ENCODE measurements around the gene ITGA11. TPM values are rescaled to one million over a fixed set of nuclear protein-coding genes. Genes with fewer than 3 reads are reported as not detected.

ITGA11 gene
- total and polyA plus RNA-seq, 3 experiments from 2014 or later = not detected

DNA sequence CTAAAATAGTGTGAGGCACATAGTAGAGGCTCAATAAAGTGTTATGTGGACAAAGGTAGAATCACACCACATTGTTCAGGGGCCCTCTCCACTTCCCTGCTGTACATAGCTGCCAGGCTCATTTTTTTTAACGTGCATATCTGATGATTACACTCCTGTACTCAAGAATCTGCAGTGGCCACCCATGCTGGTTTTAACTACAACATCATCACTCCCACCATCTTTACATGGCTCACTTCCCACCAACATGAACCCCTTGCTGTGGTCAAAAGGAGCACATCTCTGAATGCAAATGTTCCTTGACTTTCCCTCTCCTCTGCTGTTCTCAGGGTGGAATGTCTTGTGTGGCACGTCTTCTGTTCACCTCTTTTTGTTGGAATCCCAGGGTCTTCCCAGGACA is 77.7 kb downstream of the ITGA11 start:
- Mint-ChIP-seq H3K36me3 (no peaks in the 10 kb centered on the region), H3K4me3 (no peak overlapping the region), H3K27ac (no peak overlapping the region), H3K9me3 (peaks cover 0 to 2% (median 0%) of the 10 kb centered on the region in 5 donors), H3K27me3 (peaks cover 0 to 4% of the 10 kb centered on the region in 2 donors), H3K4me1 (no peaks in the 10 kb centered on the region)
- ChIA-PET POLR2A (interaction anchor here (0.6 kb wide), 1 partner anchor 14 kb away, joined by 6 read pairs; no protein-coding TSS in a partner anchor), CTCF (no interaction called here)
- DNase-seq = no peak
- no peaks in the 10 kb centered on the region for H3K36me3 ChIP-seq (ENCODE audit: insufficient read depth, low read length)
- H3K27ac ChIP-seq (ENCODE audit: low read depth, low read length) = no peak overlapping the region
- no peaks in the 10 kb centered on the region for H3K27me3 ChIP-seq (ENCODE audit: insufficient read depth, low read length, poor library complexity, severe bottlenecking)
- H3K9me3 ChIP-seq (ENCODE audit: low read length) = no peaks in the 10 kb centered on the region
- H3K4me1 ChIP-seq (ENCODE audit: insufficient read depth, low read length) = no peaks in the 10 kb centered on the region
- no peak overlapping the region for H3K4me3 ChIP-seq (ENCODE audit: low read length)

DNA sequence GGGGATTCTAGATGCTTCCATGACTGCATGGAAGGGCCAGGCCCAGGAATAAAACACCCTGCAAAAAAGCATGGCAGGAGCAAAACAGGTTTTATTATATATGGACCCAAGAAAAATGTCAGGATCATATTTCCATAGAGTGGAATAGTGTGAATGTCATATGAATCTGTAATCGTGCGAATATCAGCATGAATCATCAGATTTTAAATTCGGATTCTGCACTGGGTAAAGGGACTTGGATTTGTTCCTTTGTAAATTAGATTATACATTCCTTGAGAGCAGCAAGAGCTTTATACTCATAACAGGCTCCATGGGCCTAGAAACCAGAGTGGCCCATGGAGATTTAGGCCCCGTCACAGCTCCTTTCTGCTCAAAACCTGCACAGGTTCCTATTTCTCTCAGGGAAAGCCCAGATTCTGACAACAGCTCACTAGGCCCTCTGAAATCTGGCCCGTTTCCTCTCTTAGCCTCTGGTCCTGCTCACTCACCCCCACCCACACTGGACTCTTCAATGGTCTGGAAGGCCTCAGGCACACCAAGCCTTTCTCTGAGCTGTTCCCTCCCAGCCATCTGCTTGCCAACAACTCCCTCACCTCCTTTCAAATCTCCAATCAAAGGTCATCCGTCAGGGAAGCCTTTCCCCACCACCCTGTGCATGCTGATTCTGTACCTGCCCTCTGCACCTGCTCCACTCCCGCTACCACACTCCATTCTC is 78.4 kb downstream of the ITGA11 start:
- Histone ChIP-seq H3K9me3 (ENCODE audit: low read length) (no peaks in the 10 kb centered on the region), H3K36me3 (ENCODE audit: insufficient read depth, low read length) (no peaks in the 10 kb centered on the region), H3K4me3 (ENCODE audit: low read length) (no peak overlapping the region), H3K4me1 (ENCODE audit: insufficient read depth, low read length) (no peaks in the 10 kb centered on the region), H3K27ac (ENCODE audit: low read depth, low read length) (no peak overlapping the region), H3K27me3 (ENCODE audit: insufficient read depth, low read length, poor library complexity, severe bottlenecking) (no peaks in the 10 kb centered on the region)
- Mint-ChIP-seq H3K27ac (no peak overlapping the region), H3K36me3 (no peaks in the 10 kb centered on the region), H3K4me1 (no peaks in the 10 kb centered on the region), H3K27me3 (peaks cover 0 to 6% of the 10 kb centered on the region in 2 donors), H3K9me3 (peaks cover 0 to 2% (median 0%) of the 10 kb centered on the region in 5 donors), H3K4me3 (no peak overlapping the region)
- ChIA-PET POLR2A (no interaction called here), CTCF (interaction anchor here (0.9 kb wide), 1 partner anchor 16 kb away, joined by 3 read pairs; no protein-coding TSS in a partner anchor)
- no peak for DNase-seq

DNA sequence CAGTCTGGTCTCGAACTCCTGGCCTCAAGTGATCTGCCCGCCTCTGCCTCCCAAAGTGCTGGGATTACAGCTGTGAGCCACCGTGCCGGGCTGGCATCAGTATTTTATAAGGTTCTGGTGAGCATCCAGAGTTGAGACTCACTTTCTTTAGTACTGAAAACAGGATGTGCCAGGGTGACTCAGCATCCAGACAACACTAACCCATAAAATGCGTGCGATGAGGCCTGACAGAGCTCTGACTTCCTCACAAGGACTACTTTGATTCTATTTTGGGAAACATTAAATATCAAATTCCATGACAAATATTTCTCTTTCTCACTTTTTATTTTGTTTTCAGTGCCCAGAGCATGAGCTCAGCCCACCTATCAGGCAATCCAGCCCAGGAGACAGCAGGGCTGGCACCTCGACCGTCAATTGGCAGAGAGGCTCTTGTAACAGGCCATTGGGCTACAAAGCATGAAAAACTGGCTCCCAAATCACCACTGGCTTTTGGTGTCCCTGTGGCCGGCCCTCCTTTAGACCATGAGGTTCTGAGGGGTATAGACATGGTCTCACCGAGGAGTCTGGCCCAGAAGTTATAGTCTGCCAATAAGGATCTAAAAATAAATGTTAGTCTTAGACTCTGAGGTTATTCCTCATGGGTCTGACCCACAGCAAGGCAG is 79.4 kb downstream of the ITGA11 start:
- CTCF ChIA-PET = no interaction called here
- no peaks in the 10 kb centered on the region for H3K4me1 Mint-ChIP-seq
- no peak for DNase-seq

DNA sequence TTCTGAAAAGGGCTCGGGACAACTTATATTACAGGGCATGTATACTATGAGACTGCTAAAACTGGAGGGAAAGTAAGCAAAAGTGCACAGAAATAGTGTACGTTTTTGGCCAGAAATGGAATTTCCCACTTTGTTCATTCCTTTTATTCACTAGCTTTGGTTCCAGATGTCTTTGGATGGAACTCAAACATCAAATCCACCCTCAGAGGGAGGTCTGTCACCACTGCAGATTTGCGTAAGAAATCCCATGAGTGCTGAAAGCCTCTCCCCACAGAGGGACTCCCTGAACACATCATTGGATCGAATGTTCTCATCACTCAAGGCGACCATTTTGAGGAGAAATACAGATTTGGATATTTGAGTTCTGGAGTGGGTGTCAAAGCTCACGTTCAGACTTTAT is 82.8 kb downstream of the ITGA11 start:
- ChIA-PET CTCF (no interaction called here), POLR2A (no interaction called here)
- H3K9me3 ChIP-seq (ENCODE audit: low read length) = no peaks in the 10 kb centered on the region
- Mint-ChIP-seq H3K4me1 (no peaks in the 10 kb centered on the region), H3K4me3 (no peak overlapping the region), H3K27me3 (peaks cover 0 to 9% of the 10 kb centered on the region in 2 donors), H3K27ac (no peak overlapping the region), H3K36me3 (no peaks in the 10 kb centered on the region), H3K9me3 (no peaks in the 10 kb centered on the region)
- DNase-seq = no peak
- H3K27me3 ChIP-seq (ENCODE audit: insufficient read depth, low read length, poor library complexity, severe bottlenecking) = no peaks in the 10 kb centered on the region
- H3K27ac ChIP-seq (ENCODE audit: low read depth, low read length) = no peak overlapping the region
- H3K4me3 ChIP-seq (ENCODE audit: low read length) = no peak overlapping the region
- no peaks in the 10 kb centered on the region for H3K4me1 ChIP-seq (ENCODE audit: insufficient read depth, low read length)
- no peaks in the 10 kb centered on the region for H3K36me3 ChIP-seq (ENCODE audit: insufficient read depth, low read length)

More for the DNA sequence above, 79.4 kb downstream of the ITGA11 start:
- H3K36me3 Mint-ChIP-seq = no peaks in the 10 kb centered on the region
- no peak overlapping the region for H3K4me3 Mint-ChIP-seq
- no peak overlapping the region for H3K27ac ChIP-seq (ENCODE audit: low read depth, low read length)
- H3K27me3 ChIP-seq (ENCODE audit: insufficient read depth, low read length, poor library complexity, severe bottlenecking) = no peaks in the 10 kb centered on the region
- no peaks in the 10 kb centered on the region for H3K9me3 ChIP-seq (ENCODE audit: low read length)
- no peaks in the 10 kb centered on the region for H3K36me3 ChIP-seq (ENCODE audit: insufficient read depth, low read length)
- no peak overlapping the region for H3K4me3 ChIP-seq (ENCODE audit: low read length)
- no peaks in the 10 kb centered on the region for H3K4me1 ChIP-seq (ENCODE audit: insufficient read depth, low read length)
- POLR2A ChIA-PET = no interaction called here
- no peaks in the 10 kb centered on the region for H3K9me3 Mint-ChIP-seq
- no peak overlapping the region for H3K27ac Mint-ChIP-seq
- peaks cover 0 to 7% of the 10 kb centered on the region in 2 donors for H3K27me3 Mint-ChIP-seq

DNA sequence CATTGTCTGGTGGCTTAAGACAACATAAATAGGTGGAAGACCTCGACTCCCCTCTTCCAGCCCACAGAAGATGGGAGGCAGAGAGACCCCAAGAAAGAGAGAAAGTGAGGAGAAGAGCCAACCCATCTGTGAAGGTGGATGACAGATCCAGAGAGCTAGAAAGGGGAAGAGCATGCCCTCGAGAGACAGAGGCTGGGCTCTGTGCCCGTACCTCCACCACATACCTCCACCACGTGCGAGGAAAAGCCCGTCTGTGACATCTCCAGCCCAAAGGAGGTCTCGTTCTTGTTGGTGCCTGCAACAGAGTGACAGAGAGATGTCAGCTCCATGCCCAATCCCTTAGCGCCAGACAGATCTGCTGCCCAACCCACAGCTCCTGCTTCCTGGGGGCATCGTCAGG is 83.4 kb downstream of the ITGA11 start:
- Histone ChIP-seq H3K27me3 (ENCODE audit: insufficient read depth, low read length, poor library complexity, severe bottlenecking) (no peaks in the 10 kb centered on the region), H3K4me1 (ENCODE audit: insufficient read depth, low read length) (no peaks in the 10 kb centered on the region), H3K27ac (ENCODE audit: low read depth, low read length) (no peak overlapping the region), H3K9me3 (ENCODE audit: low read length) (no peaks in the 10 kb centered on the region), H3K4me3 (ENCODE audit: low read length) (no peak overlapping the region), H3K36me3 (ENCODE audit: insufficient read depth, low read length) (no peaks in the 10 kb centered on the region)
- Mint-ChIP-seq H3K27ac (no peak overlapping the region), H3K36me3 (no peaks in the 10 kb centered on the region), H3K4me1 (no peaks in the 10 kb centered on the region), H3K27me3 (peaks cover under 1 to 9% of the 10 kb centered on the region in 2 donors), H3K4me3 (no peak overlapping the region), H3K9me3 (no peaks in the 10 kb centered on the region)
- CTCF ChIA-PET = no interaction called here
- DNase-seq = no peak
- POLR2A ChIA-PET = no interaction called here

DNA sequence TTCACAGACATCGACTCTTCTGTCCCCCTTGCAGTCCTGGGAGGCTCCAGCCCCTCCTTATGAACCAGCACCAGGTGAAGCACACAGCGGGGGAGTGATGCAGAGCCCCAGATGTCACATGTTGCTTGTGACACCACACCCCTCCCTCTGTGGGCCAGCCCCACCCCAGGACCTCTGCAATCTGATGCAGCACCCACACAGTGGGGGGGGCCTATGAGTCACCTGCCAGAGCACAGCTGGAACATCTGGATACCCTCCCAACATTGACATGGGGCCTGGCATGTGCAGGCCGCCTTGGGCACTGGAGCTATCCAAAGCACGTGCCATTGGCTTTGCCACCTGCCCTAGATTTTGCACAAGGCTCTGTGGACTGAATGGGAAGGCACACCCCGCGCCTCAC is 83.9 kb downstream of the ITGA11 start:
- ChIA-PET POLR2A (no interaction called here), CTCF (no interaction called here)
- Histone ChIP-seq H3K4me3 (ENCODE audit: low read length) (no peak overlapping the region), H3K9me3 (ENCODE audit: low read length) (no peaks in the 10 kb centered on the region), H3K27me3 (ENCODE audit: insufficient read depth, low read length, poor library complexity, severe bottlenecking) (no peaks in the 10 kb centered on the region), H3K4me1 (ENCODE audit: insufficient read depth, low read length) (no peaks in the 10 kb centered on the region), H3K27ac (ENCODE audit: low read depth, low read length) (no peak overlapping the region), H3K36me3 (ENCODE audit: insufficient read depth, low read length) (no peaks in the 10 kb centered on the region)
- Mint-ChIP-seq H3K4me3 (no peak overlapping the region), H3K4me1 (no peaks in the 10 kb centered on the region), H3K27me3 (peaks cover 4 to 9% of the 10 kb centered on the region in 2 donors), H3K27ac (no peak overlapping the region), H3K9me3 (no peaks in the 10 kb centered on the region), H3K36me3 (no peaks in the 10 kb centered on the region)
- DNase-seq = no peak

- CTCF ChIA-PET = no interaction called here
Observed at GRCh38 chr15:68347392-68347791, 84.6 kb downstream of the ITGA11 start.

DNA sequence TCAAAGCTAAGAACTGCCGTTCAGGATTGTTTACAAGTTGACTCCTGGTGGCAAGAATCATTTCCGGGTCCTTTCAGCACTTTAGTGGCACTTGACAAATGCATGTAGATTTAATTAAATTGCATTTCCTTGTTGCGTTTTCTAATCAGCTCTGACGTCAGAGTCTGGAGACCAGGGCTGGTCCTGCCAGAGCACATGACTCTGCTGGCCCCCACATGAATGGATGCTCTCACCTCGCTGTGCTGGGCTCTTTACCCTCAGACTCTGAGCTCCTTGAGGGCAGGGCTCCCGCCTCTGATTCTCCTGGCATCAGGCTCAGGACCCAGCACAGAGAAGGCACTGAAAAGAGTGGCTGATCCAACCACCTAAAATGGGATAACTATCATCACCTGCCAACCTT is 85.0 kb downstream of the ITGA11 start:
- H3K4me3 ChIP-seq (ENCODE audit: low read length) = no peak overlapping the region
- no peaks in the 10 kb centered on the region for H3K36me3 Mint-ChIP-seq
- peaks cover 4 to 9% of the 10 kb centered on the region in 2 donors for H3K27me3 Mint-ChIP-seq
- no peak overlapping the region for H3K27ac ChIP-seq (ENCODE audit: low read depth, low read length)
- no peak overlapping the region for H3K4me3 Mint-ChIP-seq
- no peaks in the 10 kb centered on the region for H3K4me1 Mint-ChIP-seq
- H3K9me3 ChIP-seq (ENCODE audit: low read length) = no peaks in the 10 kb centered on the region
- no peaks in the 10 kb centered on the region for H3K4me1 ChIP-seq (ENCODE audit: insufficient read depth, low read length)
- ChIA-PET POLR2A (no interaction called here), CTCF (no interaction called here)
- H3K9me3 Mint-ChIP-seq = no peaks in the 10 kb centered on the region
- no peaks in the 10 kb centered on the region for H3K36me3 ChIP-seq (ENCODE audit: insufficient read depth, low read length)
- no peak for DNase-seq
- no peaks in the 10 kb centered on the region for H3K27me3 ChIP-seq (ENCODE audit: insufficient read depth, low read length, poor library complexity, severe bottlenecking)
- no peak overlapping the region for H3K27ac Mint-ChIP-seq

More at GRCh38 chr15:68347392-68347791, 84.6 kb downstream of the ITGA11 start:
- POLR2A ChIA-PET = no interaction called here
- H3K27me3 Mint-ChIP-seq = peaks cover 4 to 9% of the 10 kb centered on the region in 2 donors
- H3K36me3 ChIP-seq (ENCODE audit: insufficient read depth, low read length) = no peaks in the 10 kb centered on the region
- DNase-seq = no peak
- H3K27ac Mint-ChIP-seq = no peak overlapping the region
- no peaks in the 10 kb centered on the region for H3K9me3 ChIP-seq (ENCODE audit: low read length)
- no peak overlapping the region for H3K4me3 Mint-ChIP-seq
- no peaks in the 10 kb centered on the region for H3K4me1 Mint-ChIP-seq
- H3K36me3 Mint-ChIP-seq = no peaks in the 10 kb centered on the region
- no peak overlapping the region for H3K4me3 ChIP-seq (ENCODE audit: low read length)
- H3K9me3 Mint-ChIP-seq = no peaks in the 10 kb centered on the region
- H3K4me1 ChIP-seq (ENCODE audit: insufficient read depth, low read length) = no peaks in the 10 kb centered on the region
- H3K27ac ChIP-seq (ENCODE audit: low read depth, low read length) = no peak overlapping the region
- no peaks in the 10 kb centered on the region for H3K27me3 ChIP-seq (ENCODE audit: insufficient read depth, low read length, poor library complexity, severe bottlenecking)
